GM19467 (cell line): ENCODE measurements around the gene MCRIP2.

Source experiments
- ATAC-seq: cut with Tn5 transposase; IDR thresholded peaks from one replicate; pipeline ENCODE4 v1.9.1; 2021; ENCODE audit warnings: mild to moderate bottlenecking, moderate library complexity; ENCODE audit not compliant: unreplicated experiment

The MCRIP2 gene

GRCh38 chr16:694187-694862 is 52.7 kb downstream of the MCRIP2 start:
- no peak for ATAC-seq

- no peak for ATAC-seq
Observed at GRCh38 chr16:694863-695354, 53.3 kb downstream of the MCRIP2 start.

- ATAC-seq: no peak
Observed at GRCh38 chr16:695355-696089, 53.9 kb downstream of the MCRIP2 start.
